ENCODE results near the gene MRC1. TPM values are rescaled to one million over a fixed set of nuclear protein-coding genes. Genes with fewer than 3 reads are reported as not detected.

MRC1 gene
- total RNA-seq, 1 experiment from 2014 or later = 0.05 TPM

- Mint-ChIP-seq H3K4me1 (ENCODE audit: low read depth, unreplicated experiment) (no peaks in the 10 kb centered on the region), H3K36me3 (ENCODE audit: insufficient read depth, unreplicated experiment) (no peaks in the 10 kb centered on the region), H3K27ac (ENCODE audit: unreplicated experiment) (no peak overlapping the region), H3K4me3 (ENCODE audit: unreplicated experiment) (no peak overlapping the region), H3K9me3 (ENCODE audit: unreplicated experiment) (no peaks in the 10 kb centered on the region), H3K27me3 (ENCODE audit: insufficient read depth, unreplicated experiment) (peaks cover 27% of the 10 kb centered on the region)
- no peak for TF ChIP-seq CTCF (IDR thresholded peaks at IDR 0.05; ENCODE audit: insufficient read depth in 1 of 2, low read depth in 1 of 2, low read length in 1 of 2, severe bottlenecking in 1 of 2, unreplicated experiment in 1 of 2)
- Histone ChIP-seq H3K27me3 (replicated peaks; ENCODE audit: control insufficient read depth, insufficient read depth, low read length) (no peaks in the 10 kb centered on the region), H3K9me3 (no peaks in the 10 kb centered on the region; the same call in 1 of the 2 replicates), H3K4me1 (no peaks in the 10 kb centered on the region), H3K36me3 (ENCODE audit: control insufficient read depth, insufficient read depth, low read length) (no peaks in the 10 kb centered on the region), H3K4me3 (ENCODE audit: low read depth, low read length) (no peak overlapping the region)
- ChIA-PET POLR2A (no interaction called here), CTCF (no interaction called here)
- intact Hi-C loops (cut with micrococcal nuclease; ENCODE audit: unreplicated experiment) = loop anchor here (5.0 kb wide), 1 partner anchor 406 kb away; no protein-coding TSS in a partner anchor
- no TSS peak for BruUV-seq (replicated peaks)
- DNase-seq = no peak
Measured at GRCh38 chr10:17906002-17906401, 96.9 kb downstream of the MRC1 start.

- no peaks in the 10 kb centered on the region for H3K9me3 ChIP-seq
- H3K4me1 ChIP-seq = no peaks in the 10 kb centered on the region
- BruUV-seq (replicated peaks) = no TSS peak
- no peak overlapping the region for H3K4me3 ChIP-seq (ENCODE audit: low read depth, low read length)
- H3K4me1 Mint-ChIP-seq (ENCODE audit: low read depth, unreplicated experiment) = no peaks in the 10 kb centered on the region
- no peak for DNase-seq
- peaks cover 30% of the 10 kb centered on the region for H3K27me3 Mint-ChIP-seq (ENCODE audit: insufficient read depth, unreplicated experiment)
- no peaks in the 10 kb centered on the region for H3K27me3 ChIP-seq (replicated peaks; ENCODE audit: control insufficient read depth, insufficient read depth, low read length)
- H3K9me3 Mint-ChIP-seq (ENCODE audit: unreplicated experiment) = no peaks in the 10 kb centered on the region
- no peak for TF ChIP-seq CTCF (IDR thresholded peaks at IDR 0.05; ENCODE audit: insufficient read depth in 1 of 2, low read depth in 1 of 2, low read length in 1 of 2, severe bottlenecking in 1 of 2, unreplicated experiment in 1 of 2)
- POLR2A ChIA-PET = no interaction called here
- H3K4me3 Mint-ChIP-seq (ENCODE audit: unreplicated experiment) = no peak overlapping the region
- no peaks in the 10 kb centered on the region for H3K36me3 Mint-ChIP-seq (ENCODE audit: insufficient read depth, unreplicated experiment)
- H3K27ac Mint-ChIP-seq (ENCODE audit: unreplicated experiment) = no peak overlapping the region
- CTCF ChIA-PET = interaction anchor here (0.5 kb wide), 1 partner anchor 146 kb away, joined by 3 read pairs; no protein-coding TSS in a partner anchor
- intact Hi-C loops (cut with micrococcal nuclease; ENCODE audit: unreplicated experiment) = loop anchor here (5.0 kb wide), 1 partner anchor 405 kb away; no protein-coding TSS in a partner anchor
- no peaks in the 10 kb centered on the region for H3K36me3 ChIP-seq (ENCODE audit: control insufficient read depth, insufficient read depth, low read length)
Measured at GRCh38 chr10:17907641-17908040, 98.5 kb downstream of the MRC1 start.

- Histone ChIP-seq H3K4me1 (no peaks in the 10 kb centered on the region), H3K36me3 (ENCODE audit: control insufficient read depth, insufficient read depth, low read length) (no peaks in the 10 kb centered on the region), H3K4me3 (ENCODE audit: low read depth, low read length) (no peak overlapping the region), H3K27me3 (replicated peaks; ENCODE audit: control insufficient read depth, insufficient read depth, low read length) (no peaks in the 10 kb centered on the region), H3K9me3 (no peaks in the 10 kb centered on the region)
- H3K4me3 Mint-ChIP-seq (ENCODE audit: unreplicated experiment) = no peak overlapping the region
- POLR2A ChIA-PET = no interaction called here
- no peak overlapping the region for H3K27ac Mint-ChIP-seq (ENCODE audit: unreplicated experiment)
- CTCF ChIA-PET = no interaction called here
- H3K36me3 Mint-ChIP-seq (ENCODE audit: insufficient read depth, unreplicated experiment) = no peaks in the 10 kb centered on the region
- peaks cover 18% of the 10 kb centered on the region for H3K27me3 Mint-ChIP-seq (ENCODE audit: insufficient read depth, unreplicated experiment)
- peak; percentile 51 to 63 for DNase-seq
- peak; percentile 84 for TF ChIP-seq CTCF (IDR thresholded peaks at IDR 0.05; ENCODE audit: insufficient read depth in 1 of 2, low read depth in 1 of 2, low read length in 1 of 2, severe bottlenecking in 1 of 2, unreplicated experiment in 1 of 2)
- H3K9me3 Mint-ChIP-seq (ENCODE audit: unreplicated experiment) = no peaks in the 10 kb centered on the region
- BruUV-seq (replicated peaks) = no TSS peak
- intact Hi-C loops (cut with micrococcal nuclease; ENCODE audit: unreplicated experiment) = loop anchor here (1.0 to 10.0 kb wide), 4 partner anchors 105 to 329 kb away; no protein-coding TSS in a partner anchor
- no peaks in the 10 kb centered on the region for H3K4me1 Mint-ChIP-seq (ENCODE audit: low read depth, unreplicated experiment)
Measured at GRCh38 chr10:17910125-17910789, 101.1 kb downstream of the MRC1 start.
